MCF 10A (cell line): ENCODE data around the gene GGNBP2. TPM values are rescaled to one million over a fixed set of nuclear protein-coding genes. Genes with fewer than 3 reads are reported as not detected.

Experiments
- BruUV-seq: library from RNA; stranded (reverse); fragments of 400-500 nt; replicated peaks from 2 replicates; lab custom pipeline; 2021; lab: Mats Ljungman, UMichigan
- CTCF ChIA-PET: fragments of 300-600 bp; sonication (Branson Sonifier 250); formaldehyde crosslinking; extraction: SDS; loops from one replicate; lab custom pipeline; 2021; ENCODE audit warnings: antibody characterized with exemption, inconsistent platforms; lab: Yijun Ruan, JAX
- POLR2A ChIA-PET: fragments of 300-600, 350-650 bp; sonication (Branson Sonifier 250); formaldehyde crosslinking; extraction: SDS; loops from one replicate; lab custom pipeline; 2020; ENCODE audit warnings: antibody characterized with exemption, inconsistent platforms; lab: Yijun Ruan, JAX
- DNase-seq: peaks from one replicate; pipeline ENCODE4 v3.0.0-alpha.2; 2018; ENCODE audit not compliant: unreplicated experiment
- H3K27ac Mint-ChIP-seq: one replicate; pipeline ENCODE4 v1.8.0; 2022; ENCODE audit warnings: mild to moderate bottlenecking, low read depth, mixed read lengths; ENCODE audit not compliant: unreplicated experiment
- H3K27me3 Mint-ChIP-seq: one replicate; pipeline ENCODE4 v1.8.0; 2022; ENCODE audit warnings: mixed read lengths; ENCODE audit not compliant: insufficient read depth, unreplicated experiment
- H3K36me3 Mint-ChIP-seq: one replicate; pipeline ENCODE4 v1.8.0; 2022; ENCODE audit warnings: mild to moderate bottlenecking, moderate library complexity, mixed read lengths; ENCODE audit not compliant: insufficient read depth, unreplicated experiment
- H3K4me1 Mint-ChIP-seq: one replicate; pipeline ENCODE4 v1.8.0; 2022; ENCODE audit warnings: mixed read lengths; ENCODE audit not compliant: insufficient read depth, unreplicated experiment
- H3K4me3 Mint-ChIP-seq: one replicate; pipeline ENCODE4 v1.8.0; 2022; ENCODE audit warnings: mild to moderate bottlenecking, moderate library complexity, mixed read lengths; ENCODE audit not compliant: unreplicated experiment
- H3K9me3 Mint-ChIP-seq: one replicate; pipeline ENCODE4 v1.8.0; 2022; ENCODE audit warnings: mixed read lengths; ENCODE audit not compliant: unreplicated experiment
- intact Hi-C: fragments of 100-400 bp; cut with micrococcal nuclease; formaldehyde crosslinking; loops from 2 replicates; pipeline ENCODE4 v1.14.1; 2022
- total RNA-seq: library from RNA; stranded (reverse); gene quantifications from 2 replicates; pipeline ENCODE4 v1.2.3, GENCODE V29; 2022
- TF ChIP-seq, protein P1 (sequence below): fragments of 200-600 bp; IDR thresholded peaks from one replicate; pipeline ENCODE4 v1.8.0; 2022; ENCODE audit warnings: antibody characterized with exemption, mild to moderate bottlenecking; ENCODE audit not compliant: unreplicated experiment

Gene GGNBP2
- total RNA-seq, 1 experiment from 2014 or later = 88.7 TPM

GRCh38 chr17:36501963-36502362 lies 42.8 kb upstream of the GGNBP2 start:
- Mint-ChIP-seq H3K9me3 (no peaks in the 10 kb centered on the region), H3K36me3 (peaks cover 60% of the 10 kb centered on the region), H3K27ac (no peak overlapping the region), H3K4me3 (no peak overlapping the region), H3K27me3 (no peaks in the 10 kb centered on the region), H3K4me1 (peaks cover 12% of the 10 kb centered on the region)
- no TSS peak for BruUV-seq
- intact Hi-C loops = no loop called here
- TF ChIP-seq, protein P1, sequence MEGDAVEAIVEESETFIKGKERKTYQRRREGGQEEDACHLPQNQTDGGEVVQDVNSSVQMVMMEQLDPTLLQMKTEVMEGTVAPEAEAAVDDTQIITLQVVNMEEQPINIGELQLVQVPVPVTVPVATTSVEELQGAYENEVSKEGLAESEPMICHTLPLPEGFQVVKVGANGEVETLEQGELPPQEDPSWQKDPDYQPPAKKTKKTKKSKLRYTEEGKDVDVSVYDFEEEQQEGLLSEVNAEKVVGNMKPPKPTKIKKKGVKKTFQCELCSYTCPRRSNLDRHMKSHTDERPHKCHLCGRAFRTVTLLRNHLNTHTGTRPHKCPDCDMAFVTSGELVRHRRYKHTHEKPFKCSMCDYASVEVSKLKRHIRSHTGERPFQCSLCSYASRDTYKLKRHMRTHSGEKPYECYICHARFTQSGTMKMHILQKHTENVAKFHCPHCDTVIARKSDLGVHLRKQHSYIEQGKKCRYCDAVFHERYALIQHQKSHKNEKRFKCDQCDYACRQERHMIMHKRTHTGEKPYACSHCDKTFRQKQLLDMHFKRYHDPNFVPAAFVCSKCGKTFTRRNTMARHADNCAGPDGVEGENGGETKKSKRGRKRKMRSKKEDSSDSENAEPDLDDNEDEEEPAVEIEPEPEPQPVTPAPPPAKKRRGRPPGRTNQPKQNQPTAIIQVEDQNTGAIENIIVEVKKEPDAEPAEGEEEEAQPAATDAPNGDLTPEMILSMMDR = no peak
- ChIA-PET CTCF (no interaction called here), POLR2A (no interaction called here)
- DNase-seq = no peak

DNA sequence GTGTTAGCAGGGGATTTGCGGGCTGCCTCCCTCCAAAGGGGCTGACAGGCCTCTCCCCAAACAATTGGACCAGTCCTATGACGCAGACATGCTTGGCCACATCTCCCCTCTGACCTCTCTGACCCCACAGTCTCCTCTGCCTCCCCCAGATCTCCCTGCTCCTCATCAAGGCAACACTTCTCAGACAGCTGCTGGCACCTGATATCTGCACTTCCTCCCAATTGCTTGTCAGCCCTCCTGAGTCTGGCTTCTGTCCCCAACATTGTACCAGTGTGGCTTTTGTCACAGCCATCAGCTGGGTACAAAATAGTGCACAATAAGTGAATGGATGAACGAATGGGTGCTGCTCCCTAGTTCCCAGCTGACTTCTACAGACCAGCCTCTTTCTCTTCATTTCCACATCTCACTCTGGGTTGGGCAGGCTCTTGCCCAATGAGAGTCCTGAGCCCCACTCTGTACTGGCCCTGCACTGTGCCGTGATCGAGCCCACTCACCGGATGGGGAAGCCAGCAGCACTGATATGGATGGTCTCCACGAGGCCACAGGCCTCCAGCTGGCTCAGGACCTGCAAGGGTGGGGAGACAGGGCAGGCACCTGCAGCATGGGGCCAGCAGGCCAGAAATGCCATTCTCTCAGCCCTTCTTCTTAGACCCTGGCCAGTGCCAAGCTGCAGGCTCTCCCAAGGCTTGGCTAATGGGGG lies 41.1 kb upstream of the GGNBP2 start:
- no peaks in the 10 kb centered on the region for H3K9me3 Mint-ChIP-seq
- DNase-seq = no peak
- intact Hi-C loops = no loop called here
- no peak overlapping the region for H3K4me3 Mint-ChIP-seq
- no peaks in the 10 kb centered on the region for H3K27me3 Mint-ChIP-seq
- no peak overlapping the region for H3K27ac Mint-ChIP-seq
- CTCF ChIA-PET = no interaction called here
- peaks cover 12% of the 10 kb centered on the region for H3K4me1 Mint-ChIP-seq
- no TSS peak for BruUV-seq
- H3K36me3 Mint-ChIP-seq = peaks cover 45% of the 10 kb centered on the region
- POLR2A ChIA-PET = interaction anchor here (1.0 kb wide), 1 partner anchor 12 kb away, joined by 4 read pairs; no protein-coding TSS in a partner anchor
- TF ChIP-seq, protein P1 = no peak

- H3K36me3 Mint-ChIP-seq = peaks cover 41% of the 10 kb centered on the region
Measured at GRCh38 chr17:36504156-36504545, 40.6 kb upstream of the GGNBP2 start.

DNA sequence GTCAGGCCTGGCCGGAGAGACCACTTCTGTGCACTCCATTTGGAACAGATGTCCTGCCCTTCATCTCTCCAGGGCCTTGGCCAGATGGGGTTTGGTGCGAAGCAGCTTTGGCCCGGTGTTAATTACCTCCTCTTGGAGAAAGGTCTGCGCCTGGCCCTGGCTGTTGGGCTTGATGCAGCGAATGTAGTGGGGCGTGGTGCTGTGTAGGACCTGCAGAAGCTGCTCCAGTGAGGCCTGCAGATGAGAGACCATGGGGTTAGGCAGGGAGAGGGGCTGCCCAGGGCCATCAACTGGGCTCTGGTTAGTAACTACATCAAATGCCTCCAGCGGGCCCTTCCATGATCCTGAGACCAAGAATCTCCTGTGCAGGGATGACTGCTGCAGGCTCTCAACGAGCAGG lies 39.5 kb upstream of the GGNBP2 start:
- Mint-ChIP-seq H3K4me1 (peaks cover 12% of the 10 kb centered on the region), H3K27me3 (no peaks in the 10 kb centered on the region), H3K9me3 (no peaks in the 10 kb centered on the region), H3K27ac (no peak overlapping the region), H3K36me3 (peaks cover 40% of the 10 kb centered on the region), H3K4me3 (no peak overlapping the region)
- intact Hi-C loops = no loop called here
- no TSS peak for BruUV-seq
- CTCF ChIA-PET = no interaction called here
- POLR2A ChIA-PET = no interaction called here
- DNase-seq = no peak
- TF ChIP-seq, protein P1 = no peak

More at GRCh38 chr17:36504156-36504545, 40.6 kb upstream of the GGNBP2 start:
- Mint-ChIP-seq H3K27ac (no peak overlapping the region), H3K9me3 (no peaks in the 10 kb centered on the region), H3K4me3 (no peak overlapping the region), H3K27me3 (no peaks in the 10 kb centered on the region), H3K4me1 (peaks cover 12% of the 10 kb centered on the region)
- intact Hi-C loops = no loop called here
- POLR2A ChIA-PET = interaction anchor here (1.0 kb wide), 1 partner anchor 12 kb away, joined by 4 read pairs; no protein-coding TSS in a partner anchor
- no TSS peak for BruUV-seq
- DNase-seq = no peak
- CTCF ChIA-PET = interaction anchor here (0.6 kb wide), 1 partner anchor 32 kb away, joined by 3 read pairs; no protein-coding TSS in a partner anchor
- TF ChIP-seq, protein P1 = no peak
